Measurements from ENCODE around the gene TAT.
"Not testable (repeated sequence)": the region's sequence is repeated elsewhere in the genome, so short reads cannot be mapped to it uniquely, and the experiment has no call there.

DNA sequence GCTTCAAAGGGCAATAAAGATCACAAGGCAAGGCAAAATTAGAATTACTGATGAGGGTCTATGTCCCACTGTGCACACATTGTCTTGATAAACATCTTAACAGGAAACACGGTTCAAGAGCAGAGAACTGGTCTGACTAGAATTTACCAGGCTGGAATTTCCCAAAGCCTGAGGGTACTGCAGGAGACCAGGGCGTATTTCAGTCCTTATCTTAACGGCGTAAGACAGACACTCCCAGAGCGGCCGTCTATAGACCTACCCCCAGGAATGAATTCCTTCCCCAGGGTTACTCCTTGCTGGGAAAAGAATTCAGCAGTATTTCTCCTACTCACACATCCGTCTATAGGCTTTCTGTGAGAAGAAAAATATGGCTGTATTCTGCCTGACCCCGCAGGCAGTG is 15.0 kb downstream of the TAT start:
- TF ChIP-seq, protein P1, sequence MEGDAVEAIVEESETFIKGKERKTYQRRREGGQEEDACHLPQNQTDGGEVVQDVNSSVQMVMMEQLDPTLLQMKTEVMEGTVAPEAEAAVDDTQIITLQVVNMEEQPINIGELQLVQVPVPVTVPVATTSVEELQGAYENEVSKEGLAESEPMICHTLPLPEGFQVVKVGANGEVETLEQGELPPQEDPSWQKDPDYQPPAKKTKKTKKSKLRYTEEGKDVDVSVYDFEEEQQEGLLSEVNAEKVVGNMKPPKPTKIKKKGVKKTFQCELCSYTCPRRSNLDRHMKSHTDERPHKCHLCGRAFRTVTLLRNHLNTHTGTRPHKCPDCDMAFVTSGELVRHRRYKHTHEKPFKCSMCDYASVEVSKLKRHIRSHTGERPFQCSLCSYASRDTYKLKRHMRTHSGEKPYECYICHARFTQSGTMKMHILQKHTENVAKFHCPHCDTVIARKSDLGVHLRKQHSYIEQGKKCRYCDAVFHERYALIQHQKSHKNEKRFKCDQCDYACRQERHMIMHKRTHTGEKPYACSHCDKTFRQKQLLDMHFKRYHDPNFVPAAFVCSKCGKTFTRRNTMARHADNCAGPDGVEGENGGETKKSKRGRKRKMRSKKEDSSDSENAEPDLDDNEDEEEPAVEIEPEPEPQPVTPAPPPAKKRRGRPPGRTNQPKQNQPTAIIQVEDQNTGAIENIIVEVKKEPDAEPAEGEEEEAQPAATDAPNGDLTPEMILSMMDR (IDR thresholded peaks at IDR 0.05): not testable (repeated sequence)
- TF ChIP-seq EZH2, EZH2phosphoT487 (IDR thresholded peaks at IDR 0.05): not testable (repeated sequence)

Measured in neural progenitor cell (in vitro differentiated cells).